Astrocyte of the spinal cord (primary cell): ENCODE data around the gene RET.
"Not testable (repeated sequence)": the region's sequence is repeated elsewhere in the genome, so short reads cannot be mapped to it uniquely, and the experiment has no call there.

Source experiments
- DNase-seq: peaks from one replicate; pipeline ENCODE4 v3.0.0; 2011; ENCODE audit warnings: low read depth, low spot score
- H3K4me3 ChIP-seq: 2 replicates; pipeline ENCODE4 v1.5.1; 2011; ENCODE audit warnings: low read depth, mild to moderate bottlenecking, low read length, moderate library complexity
- in situ Hi-C: cut with HindIII; loops from 2 replicates; pipeline ENCODE4 v1.10.0; 2017; ENCODE audit warnings: low sequenced_read_pairs
- TF ChIP-seq, protein P1 (sequence below): IDR thresholded peaks from 2 replicates; pipeline ENCODE4 v1.5.1; 2012; ENCODE audit warnings: low read depth, mild to moderate bottlenecking, low read length, inconsistent platforms

RET gene

DNA sequence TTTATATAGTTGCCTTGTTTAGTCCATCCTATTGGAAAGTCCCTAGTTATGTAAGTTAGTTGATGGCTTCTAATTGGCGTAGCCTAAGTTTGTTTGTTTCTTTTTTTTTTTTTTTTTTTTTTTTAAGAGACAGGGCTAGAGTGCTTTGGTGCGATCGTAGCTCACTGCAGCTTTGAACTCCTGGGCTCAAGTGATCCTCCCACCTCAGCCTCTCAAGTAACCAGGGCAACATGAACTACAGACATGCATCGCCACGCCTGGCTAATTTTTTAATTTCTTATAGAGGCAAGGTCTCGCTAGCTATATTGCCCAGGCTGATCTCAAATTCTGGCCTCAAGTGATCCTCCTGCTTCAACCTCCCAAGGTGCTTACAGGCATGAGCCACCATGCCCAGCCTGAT, 68.4 kb downstream of the RET start:
- H3K4me3 ChIP-seq: no peak overlapping the region
- no peak for DNase-seq
- TF ChIP-seq, protein P1, sequence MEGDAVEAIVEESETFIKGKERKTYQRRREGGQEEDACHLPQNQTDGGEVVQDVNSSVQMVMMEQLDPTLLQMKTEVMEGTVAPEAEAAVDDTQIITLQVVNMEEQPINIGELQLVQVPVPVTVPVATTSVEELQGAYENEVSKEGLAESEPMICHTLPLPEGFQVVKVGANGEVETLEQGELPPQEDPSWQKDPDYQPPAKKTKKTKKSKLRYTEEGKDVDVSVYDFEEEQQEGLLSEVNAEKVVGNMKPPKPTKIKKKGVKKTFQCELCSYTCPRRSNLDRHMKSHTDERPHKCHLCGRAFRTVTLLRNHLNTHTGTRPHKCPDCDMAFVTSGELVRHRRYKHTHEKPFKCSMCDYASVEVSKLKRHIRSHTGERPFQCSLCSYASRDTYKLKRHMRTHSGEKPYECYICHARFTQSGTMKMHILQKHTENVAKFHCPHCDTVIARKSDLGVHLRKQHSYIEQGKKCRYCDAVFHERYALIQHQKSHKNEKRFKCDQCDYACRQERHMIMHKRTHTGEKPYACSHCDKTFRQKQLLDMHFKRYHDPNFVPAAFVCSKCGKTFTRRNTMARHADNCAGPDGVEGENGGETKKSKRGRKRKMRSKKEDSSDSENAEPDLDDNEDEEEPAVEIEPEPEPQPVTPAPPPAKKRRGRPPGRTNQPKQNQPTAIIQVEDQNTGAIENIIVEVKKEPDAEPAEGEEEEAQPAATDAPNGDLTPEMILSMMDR: no peak
- in situ Hi-C loops: no loop called here

DNA sequence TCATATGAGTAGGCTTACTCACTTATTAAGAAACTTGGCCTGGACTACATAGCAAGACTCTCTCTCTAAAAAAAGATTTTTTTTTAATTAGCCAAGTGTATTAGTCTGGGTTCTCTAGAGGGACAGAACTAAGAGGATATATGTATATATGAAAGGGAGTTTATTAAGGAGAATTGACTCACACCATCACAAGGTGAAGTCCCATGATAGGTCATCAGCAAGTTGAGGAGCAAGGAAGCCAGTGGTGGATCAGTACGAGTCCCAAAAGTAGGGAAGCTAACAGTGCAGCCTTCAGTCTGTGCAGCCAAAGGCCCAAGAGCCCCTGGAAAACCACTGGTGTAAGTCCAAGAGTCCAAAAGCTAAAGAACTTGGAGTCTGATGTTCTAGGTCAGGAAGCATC, 69.1 kb downstream of the RET start:
- in situ Hi-C loops, H3K4me3 ChIP-seq, DNase-seq: not testable (repeated sequence)

GRCh38 chr10:43151371-43151770, 74.5 kb downstream of the RET start:
- no peak for DNase-seq
- in situ Hi-C loops: no loop called here
- TF ChIP-seq, protein P1: no peak
- H3K4me3 ChIP-seq: no peak overlapping the region

- no peak overlapping the region for H3K4me3 ChIP-seq
- in situ Hi-C loops: no loop called here
- DNase-seq: no peak
- TF ChIP-seq, protein P1: no peak
These were observed 77.0 kb downstream of the RET start for GRCh38 chr10:43153901-43154300.

GRCh38 chr10:43155221-43155620, 78.4 kb downstream of the RET start:
- in situ Hi-C loops: no loop called here
- TF ChIP-seq, protein P1: no peak
- no peak for DNase-seq
- no peak overlapping the region for H3K4me3 ChIP-seq

DNA sequence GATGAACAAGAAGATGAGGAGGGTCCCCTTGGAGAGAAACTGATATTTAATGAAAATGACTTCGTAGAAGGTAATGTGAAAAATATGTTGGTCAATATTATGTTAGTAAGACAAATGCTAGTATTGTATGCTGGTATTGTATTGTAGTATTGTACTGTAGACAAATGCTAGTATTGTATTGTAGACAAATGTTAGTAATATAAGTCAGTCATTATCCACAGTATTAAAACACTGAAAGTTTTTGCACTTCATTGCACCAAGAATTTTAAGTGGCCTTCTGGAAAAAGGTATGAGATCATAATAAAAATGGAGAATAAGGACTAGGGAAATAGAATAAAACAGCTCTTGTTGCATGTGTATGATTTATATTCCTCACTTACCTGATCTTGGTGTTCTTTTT, 78.9 kb downstream of the RET start:
- TF ChIP-seq, protein P1: no peak
- DNase-seq: no peak
- no peak overlapping the region for H3K4me3 ChIP-seq
- in situ Hi-C loops: no loop called here

DNA sequence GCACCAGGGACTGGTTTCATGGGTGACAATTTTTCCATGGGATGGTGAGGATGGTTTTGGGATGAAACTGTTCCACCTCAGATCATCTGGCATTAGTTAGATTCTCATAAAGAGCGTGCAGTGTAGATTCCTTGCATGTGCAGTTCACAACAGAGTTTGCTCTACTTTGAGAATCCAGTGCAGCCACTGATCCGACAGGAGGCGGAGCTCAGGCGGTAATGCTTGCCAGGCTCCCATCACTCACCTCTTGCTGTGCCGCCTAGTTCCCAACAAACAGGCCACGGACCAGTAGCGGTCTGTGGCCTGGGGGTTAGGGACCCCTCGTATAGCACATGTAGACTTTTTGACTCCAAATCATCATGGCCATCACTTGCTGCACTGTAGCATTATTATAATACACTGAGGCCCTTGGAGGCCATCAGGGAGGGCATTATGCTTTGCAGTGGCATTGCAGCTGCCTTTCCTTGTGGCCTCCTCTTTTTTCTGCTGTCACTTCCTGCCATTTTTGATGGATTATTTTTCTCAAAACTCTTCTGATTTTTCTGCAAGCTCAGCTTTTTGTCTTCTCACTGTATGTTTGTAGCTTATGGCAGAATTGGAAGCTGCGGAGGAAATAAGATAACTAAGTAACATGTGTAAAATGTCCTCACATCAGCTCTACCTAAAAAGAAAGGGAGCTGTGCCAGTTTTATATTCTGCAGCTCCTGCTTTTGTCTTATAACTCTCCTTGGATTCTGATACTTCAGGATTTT, 79.9 kb downstream of the RET start:
- TF ChIP-seq, protein P1: no peak
- no peak for DNase-seq
- in situ Hi-C loops: no loop called here
- no peak overlapping the region for H3K4me3 ChIP-seq
